Activated naive CD8-positive, alpha-beta T cell treated with anti-CD3 and anti-CD28 coated beads, Interleukin-2, amount 50 U/mL, for 24 hours (primary cell): Measurements from ENCODE around the gene GNB1L.
"Not testable (repeated sequence)": the region's sequence is repeated elsewhere in the genome, so short reads cannot be mapped to it uniquely, and the experiment has no call there.

ENCODE experiments used
- ATAC-seq: fragments of 150-1000 bp; cut with Tn5 transposase; one replicate; pipeline ENCODE4 v1.10.0; 2021
- DNase-seq: peaks from one replicate; pipeline ENCODE4 v3.0.0; 2021
- H3K27ac Mint-ChIP-seq: one replicate; pipeline ENCODE4 v1.8.0; 2021; ENCODE audit warnings: mild to moderate bottlenecking, mixed read lengths
- H3K27me3 Mint-ChIP-seq: one replicate; pipeline ENCODE4 v1.8.0; 2021; ENCODE audit warnings: mixed read lengths
- H3K36me3 Mint-ChIP-seq: one replicate; pipeline ENCODE4 v1.8.0; 2021; ENCODE audit warnings: low read depth, mixed read lengths
- H3K4me1 Mint-ChIP-seq: one replicate; pipeline ENCODE4 v1.8.0; 2021; ENCODE audit warnings: mixed read lengths
- H3K4me3 Mint-ChIP-seq: one replicate; pipeline ENCODE4 v1.8.0; 2021; ENCODE audit warnings: mild to moderate bottlenecking, moderate library complexity, mixed read lengths
- H3K9me3 Mint-ChIP-seq: one replicate; pipeline ENCODE4 v1.8.0; 2021; ENCODE audit warnings: mixed read lengths

The GNB1L gene

GRCh38 chr22:19840059-19840458, 14.6 kb downstream of the GNB1L start:
- no peaks in the 10 kb centered on the region for H3K9me3 Mint-ChIP-seq
- H3K4me1 Mint-ChIP-seq = peaks cover 17% of the 10 kb centered on the region
- no peak overlapping the region for H3K4me3 Mint-ChIP-seq
- H3K27ac Mint-ChIP-seq = no peak overlapping the region
- no peaks in the 10 kb centered on the region for H3K27me3 Mint-ChIP-seq
- DNase-seq (no peak), ATAC-seq (no peak)
- peaks cover 4% of the 10 kb centered on the region for H3K36me3 Mint-ChIP-seq

DNA sequence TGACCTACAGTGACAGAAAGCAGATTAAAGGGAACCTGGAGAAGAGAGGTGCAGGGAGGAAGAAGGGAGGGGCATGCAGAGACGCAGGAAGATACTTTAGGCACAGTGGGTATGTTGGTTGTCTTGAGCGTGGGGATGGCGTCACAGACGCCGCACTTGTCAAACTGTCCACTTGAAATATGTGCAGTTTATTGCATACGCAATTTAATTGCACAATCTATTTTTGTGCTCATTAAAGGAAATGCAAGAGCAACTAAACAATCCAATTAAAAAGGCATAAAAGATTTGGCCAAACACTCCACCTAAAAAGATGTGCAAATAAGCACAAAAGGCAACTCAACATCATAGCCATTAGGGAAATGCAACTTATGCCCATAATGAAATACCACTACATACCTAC, 16.8 kb downstream of the GNB1L start:
- ATAC-seq = no peak
- H3K9me3 Mint-ChIP-seq = no peaks in the 10 kb centered on the region
- H3K27me3 Mint-ChIP-seq = no peaks in the 10 kb centered on the region
- H3K36me3 Mint-ChIP-seq = peaks cover 4% of the 10 kb centered on the region
- no peak overlapping the region for H3K4me3 Mint-ChIP-seq
- H3K27ac Mint-ChIP-seq = no peak overlapping the region
- DNase-seq = no peak
- H3K4me1 Mint-ChIP-seq = peaks cover 19% of the 10 kb centered on the region

- H3K9me3 Mint-ChIP-seq = no peaks in the 10 kb centered on the region
- H3K27ac Mint-ChIP-seq = no peak overlapping the region
- DNase-seq (no peak), ATAC-seq (no peak)
- H3K36me3 Mint-ChIP-seq = peaks cover 4% of the 10 kb centered on the region
- no peaks in the 10 kb centered on the region for H3K27me3 Mint-ChIP-seq
- H3K4me1 Mint-ChIP-seq = peaks cover 25% of the 10 kb centered on the region
- no peak overlapping the region for H3K4me3 Mint-ChIP-seq
These were observed 18.2 kb downstream of the GNB1L start for GRCh38 chr22:19836512-19836911.

- no peak overlapping the region for H3K27ac Mint-ChIP-seq
- H3K9me3 Mint-ChIP-seq = no peaks in the 10 kb centered on the region
- peaks cover 25% of the 10 kb centered on the region for H3K4me1 Mint-ChIP-seq
- DNase-seq (no peak), ATAC-seq (no peak)
- no peaks in the 10 kb centered on the region for H3K27me3 Mint-ChIP-seq
- H3K36me3 Mint-ChIP-seq = peaks cover 4% of the 10 kb centered on the region
- no peak overlapping the region for H3K4me3 Mint-ChIP-seq
These were observed 20.1 kb downstream of the GNB1L start for GRCh38 chr22:19834599-19834998.

GRCh38 chr22:19833327-19833726, 21.3 kb downstream of the GNB1L start:
- peaks cover 23% of the 10 kb centered on the region for H3K4me1 Mint-ChIP-seq
- H3K27me3 Mint-ChIP-seq, H3K36me3 Mint-ChIP-seq, ATAC-seq, H3K9me3 Mint-ChIP-seq, DNase-seq, H3K27ac Mint-ChIP-seq, H3K4me3 Mint-ChIP-seq: not testable (repeated sequence)

DNA sequence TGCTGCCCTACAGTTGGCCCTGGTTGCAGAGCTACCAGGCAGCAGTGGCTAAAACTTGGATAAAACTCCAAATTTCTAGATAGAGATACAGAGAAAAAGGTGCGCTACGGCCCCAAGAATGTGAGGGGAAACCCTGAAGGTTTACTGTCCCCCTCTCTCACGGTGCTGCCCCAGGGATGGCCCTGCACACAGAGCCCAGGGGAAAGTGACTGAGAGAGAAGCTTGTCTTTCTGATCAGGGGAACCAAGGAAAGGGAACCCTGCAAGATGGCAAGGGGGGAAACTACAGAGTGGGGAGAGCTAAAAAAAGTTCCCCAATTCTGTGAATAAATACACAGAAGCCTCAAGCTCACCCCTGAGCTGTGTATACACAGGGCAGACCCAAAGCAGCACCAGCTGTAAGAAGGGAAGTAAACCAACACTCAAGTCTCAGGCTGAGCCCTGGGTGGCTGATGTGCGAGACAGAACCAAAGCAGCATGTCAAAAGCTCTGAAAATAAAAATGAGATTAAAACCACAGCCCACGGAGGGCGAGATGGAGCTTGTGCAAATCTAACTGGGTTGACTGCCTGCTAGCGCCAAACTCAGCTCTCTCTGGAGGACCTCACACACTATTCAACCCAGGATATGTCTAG, 22.1 kb downstream of the GNB1L start:
- ATAC-seq (no peak), DNase-seq (no peak)
- Mint-ChIP-seq H3K4me3 (no peak overlapping the region), H3K36me3 (peaks cover 3% of the 10 kb centered on the region), H3K9me3 (no peaks in the 10 kb centered on the region), H3K4me1 (peaks cover 23% of the 10 kb centered on the region), H3K27me3 (no peaks in the 10 kb centered on the region), H3K27ac (no peak overlapping the region)

GRCh38 chr22:19831979-19832378, 22.7 kb downstream of the GNB1L start:
- ATAC-seq, H3K27ac Mint-ChIP-seq, H3K9me3 Mint-ChIP-seq, H3K4me3 Mint-ChIP-seq, H3K36me3 Mint-ChIP-seq, DNase-seq, H3K27me3 Mint-ChIP-seq: not testable (repeated sequence)
- peaks cover 23% of the 10 kb centered on the region for H3K4me1 Mint-ChIP-seq

- no peak overlapping the region for H3K27ac Mint-ChIP-seq
- no peak overlapping the region for H3K4me3 Mint-ChIP-seq
- no peaks in the 10 kb centered on the region for H3K9me3 Mint-ChIP-seq
- DNase-seq (no peak), ATAC-seq (no peak)
- peaks cover 22% of the 10 kb centered on the region for H3K4me1 Mint-ChIP-seq
- H3K27me3 Mint-ChIP-seq = no peaks in the 10 kb centered on the region
- H3K36me3 Mint-ChIP-seq = no peaks in the 10 kb centered on the region
These were observed 23.7 kb downstream of the GNB1L start for GRCh38 chr22:19831016-19831415.

DNA sequence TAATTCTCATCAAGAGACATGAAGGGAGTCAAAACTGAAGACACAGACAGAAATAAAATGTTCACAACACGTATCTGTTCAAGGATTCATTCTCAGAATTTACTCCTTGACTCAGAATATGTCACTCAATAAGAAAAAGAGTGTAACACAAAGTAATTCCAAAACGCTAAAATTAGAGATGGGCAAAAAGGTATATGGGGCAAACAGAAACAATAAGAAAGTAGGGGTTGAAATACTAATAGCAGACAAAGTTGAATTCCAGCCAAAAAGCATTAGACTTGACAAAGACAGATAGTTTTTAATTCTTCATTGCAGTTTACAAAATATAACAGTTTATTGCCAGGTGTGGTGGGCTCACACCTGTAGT, 26.7 kb downstream of the GNB1L start:
- no peak overlapping the region for H3K4me3 Mint-ChIP-seq
- H3K36me3 Mint-ChIP-seq = no peaks in the 10 kb centered on the region
- H3K9me3 Mint-ChIP-seq = no peaks in the 10 kb centered on the region
- ATAC-seq (no peak), DNase-seq (no peak)
- H3K27me3 Mint-ChIP-seq = no peaks in the 10 kb centered on the region
- H3K4me1 Mint-ChIP-seq = peaks cover 6% of the 10 kb centered on the region
- no peak overlapping the region for H3K27ac Mint-ChIP-seq

DNA sequence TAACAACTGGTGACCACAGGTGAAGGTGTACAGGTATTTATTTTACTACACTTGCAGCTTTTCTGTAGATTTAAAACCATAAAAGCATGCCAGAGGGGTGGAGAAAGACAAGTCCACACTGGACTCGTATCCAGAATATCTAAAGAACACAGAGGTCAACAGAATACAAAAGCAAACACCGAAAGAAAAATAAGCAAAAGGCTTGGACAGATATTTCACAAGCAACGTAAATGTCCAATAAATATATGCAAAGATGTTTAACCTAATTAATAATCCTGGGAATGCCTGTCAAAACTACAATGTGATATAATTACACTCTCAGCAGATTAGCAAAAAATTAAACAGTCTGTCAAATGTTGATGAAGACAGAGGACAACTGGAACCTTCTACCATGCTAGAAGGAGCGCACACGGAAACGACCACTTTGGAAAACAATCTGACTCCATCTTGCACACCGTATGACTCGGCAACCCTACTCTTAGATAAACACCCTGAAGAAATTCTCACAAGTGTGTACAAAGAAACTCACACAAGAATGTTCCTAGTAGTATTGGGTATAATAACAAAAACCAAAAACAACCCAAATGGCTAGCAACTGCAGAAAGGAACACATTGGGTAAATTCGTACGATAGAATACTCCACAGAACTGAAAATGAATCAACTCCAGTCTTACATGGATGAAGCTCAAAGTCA, 27.2 kb downstream of the GNB1L start:
- DNase-seq (no peak), ATAC-seq (no peak)
- Mint-ChIP-seq H3K4me1 (peaks cover 2% of the 10 kb centered on the region), H3K4me3 (no peak overlapping the region), H3K36me3 (no peaks in the 10 kb centered on the region), H3K27ac (no peak overlapping the region), H3K27me3 (no peaks in the 10 kb centered on the region), H3K9me3 (no peaks in the 10 kb centered on the region)

DNA sequence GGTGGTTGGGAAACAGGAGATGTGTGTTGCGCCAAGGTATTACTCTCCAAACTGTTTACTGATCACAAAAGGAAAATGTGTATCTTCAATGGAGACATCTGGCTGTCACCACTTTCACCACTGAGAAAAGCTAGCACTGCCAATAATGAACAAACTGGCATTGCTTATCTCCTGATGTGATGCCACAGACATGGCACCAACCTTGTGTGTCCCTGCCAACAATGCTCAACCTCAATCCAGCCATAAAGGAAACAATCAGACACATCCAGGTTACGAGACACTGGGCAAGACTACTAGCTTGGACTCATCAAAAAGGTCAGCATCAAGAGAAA, 28.1 kb downstream of the GNB1L start:
- H3K27ac Mint-ChIP-seq = no peak overlapping the region
- DNase-seq (no peak), ATAC-seq (no peak)
- H3K4me3 Mint-ChIP-seq = no peak overlapping the region
- H3K4me1 Mint-ChIP-seq = no peaks in the 10 kb centered on the region
- H3K36me3 Mint-ChIP-seq = no peaks in the 10 kb centered on the region
- H3K9me3 Mint-ChIP-seq = no peaks in the 10 kb centered on the region
- H3K27me3 Mint-ChIP-seq = no peaks in the 10 kb centered on the region

GRCh38 chr22:19825904-19826618, 28.6 kb downstream of the GNB1L start:
- Mint-ChIP-seq H3K4me3 (no peak overlapping the region), H3K27ac (no peak overlapping the region), H3K27me3 (no peaks in the 10 kb centered on the region), H3K36me3 (no peaks in the 10 kb centered on the region), H3K9me3 (no peaks in the 10 kb centered on the region), H3K4me1 (no peaks in the 10 kb centered on the region)
- no peak for DNase-seq
- ATAC-seq = no peak

GRCh38 chr22:19824926-19825339, 29.7 kb downstream of the GNB1L start:
- no peaks in the 10 kb centered on the region for H3K27me3 Mint-ChIP-seq
- no peak overlapping the region for H3K27ac Mint-ChIP-seq
- DNase-seq (no peak), ATAC-seq (no peak)
- H3K36me3 Mint-ChIP-seq = no peaks in the 10 kb centered on the region
- H3K9me3 Mint-ChIP-seq = no peaks in the 10 kb centered on the region
- no peak overlapping the region for H3K4me3 Mint-ChIP-seq
- no peaks in the 10 kb centered on the region for H3K4me1 Mint-ChIP-seq

GRCh38 chr22:19824212-19824925, 30.3 kb downstream of the GNB1L start:
- Mint-ChIP-seq H3K27ac (no peak overlapping the region), H3K9me3 (no peaks in the 10 kb centered on the region), H3K4me1 (no peaks in the 10 kb centered on the region), H3K36me3 (no peaks in the 10 kb centered on the region), H3K4me3 (no peak overlapping the region), H3K27me3 (no peaks in the 10 kb centered on the region)
- no peak for DNase-seq
- ATAC-seq = no peak

- Mint-ChIP-seq H3K27me3 (no peaks in the 10 kb centered on the region), H3K27ac (no peak overlapping the region), H3K9me3 (no peaks in the 10 kb centered on the region), H3K4me1 (no peaks in the 10 kb centered on the region), H3K36me3 (no peaks in the 10 kb centered on the region), H3K4me3 (no peak overlapping the region)
- DNase-seq (no peak), ATAC-seq (no peak)
These were observed 30.8 kb downstream of the GNB1L start for GRCh38 chr22:19823902-19824211.
